ENCODE measurements around the gene TDRKH. TPM values are rescaled to one million over a fixed set of nuclear protein-coding genes. Genes with fewer than 3 reads are reported as not detected.

The TDRKH gene
- total RNA-seq, 4 donors from 2014 or later, result 3.2 to 4.9 (median 4.1) TPM

DNA sequence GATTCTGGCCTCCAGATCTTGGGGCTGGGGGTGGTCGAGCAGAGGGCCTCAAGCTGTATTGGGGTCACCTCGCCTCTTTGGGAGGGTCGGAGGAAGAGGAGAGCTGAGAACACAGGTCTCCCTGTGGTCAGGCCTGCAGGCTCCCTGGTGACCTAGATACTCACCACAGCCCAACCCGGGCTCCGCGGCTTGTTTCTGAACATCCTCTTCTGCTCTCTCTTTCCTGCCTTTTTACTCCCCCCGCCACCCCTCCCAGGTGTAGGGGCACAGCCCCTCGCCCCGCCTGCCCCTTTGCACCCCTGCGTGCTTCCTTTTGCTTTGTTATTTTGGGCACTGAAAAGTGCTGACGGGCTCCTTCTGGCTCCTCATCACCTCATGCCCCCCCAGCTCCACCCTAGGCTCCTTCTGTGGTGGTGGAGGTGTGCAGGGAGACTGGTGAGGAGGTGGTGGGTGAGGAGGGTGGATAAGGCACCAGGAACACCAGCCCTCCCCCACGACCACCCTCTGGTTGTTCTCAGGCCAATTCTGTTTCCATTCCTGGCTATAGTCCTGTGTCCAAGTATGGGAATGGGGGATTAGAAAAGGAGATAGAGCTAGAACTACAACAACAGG, 25.5 kb upstream of the TDRKH start:
- DNase-seq (ENCODE audit: low spot score) (no peak), ATAC-seq (ENCODE audit: low FRiP score) (no peak)

GRCh38 chr1:151814971-151815545, 24.8 kb upstream of the TDRKH start:
- TF ChIP-seq, protein P1, sequence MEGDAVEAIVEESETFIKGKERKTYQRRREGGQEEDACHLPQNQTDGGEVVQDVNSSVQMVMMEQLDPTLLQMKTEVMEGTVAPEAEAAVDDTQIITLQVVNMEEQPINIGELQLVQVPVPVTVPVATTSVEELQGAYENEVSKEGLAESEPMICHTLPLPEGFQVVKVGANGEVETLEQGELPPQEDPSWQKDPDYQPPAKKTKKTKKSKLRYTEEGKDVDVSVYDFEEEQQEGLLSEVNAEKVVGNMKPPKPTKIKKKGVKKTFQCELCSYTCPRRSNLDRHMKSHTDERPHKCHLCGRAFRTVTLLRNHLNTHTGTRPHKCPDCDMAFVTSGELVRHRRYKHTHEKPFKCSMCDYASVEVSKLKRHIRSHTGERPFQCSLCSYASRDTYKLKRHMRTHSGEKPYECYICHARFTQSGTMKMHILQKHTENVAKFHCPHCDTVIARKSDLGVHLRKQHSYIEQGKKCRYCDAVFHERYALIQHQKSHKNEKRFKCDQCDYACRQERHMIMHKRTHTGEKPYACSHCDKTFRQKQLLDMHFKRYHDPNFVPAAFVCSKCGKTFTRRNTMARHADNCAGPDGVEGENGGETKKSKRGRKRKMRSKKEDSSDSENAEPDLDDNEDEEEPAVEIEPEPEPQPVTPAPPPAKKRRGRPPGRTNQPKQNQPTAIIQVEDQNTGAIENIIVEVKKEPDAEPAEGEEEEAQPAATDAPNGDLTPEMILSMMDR (IDR thresholded peaks at IDR 0.05), result no peak
- DNase-seq (ENCODE audit: low spot score), result no peak
- no peak for ATAC-seq (ENCODE audit: low FRiP score)

More for the DNA sequence above, 25.5 kb upstream of the TDRKH start:
- TF ChIP-seq, protein P1 (IDR thresholded peaks at IDR 0.05), result no peak

- ATAC-seq (ENCODE audit: low FRiP score) (no peak), DNase-seq (ENCODE audit: low spot score) (no peak)
- TF ChIP-seq, protein P1 (IDR thresholded peaks at IDR 0.05), result no peak
These were observed 24.1 kb upstream of the TDRKH start for GRCh38 chr1:151814426-151814825.

DNA sequence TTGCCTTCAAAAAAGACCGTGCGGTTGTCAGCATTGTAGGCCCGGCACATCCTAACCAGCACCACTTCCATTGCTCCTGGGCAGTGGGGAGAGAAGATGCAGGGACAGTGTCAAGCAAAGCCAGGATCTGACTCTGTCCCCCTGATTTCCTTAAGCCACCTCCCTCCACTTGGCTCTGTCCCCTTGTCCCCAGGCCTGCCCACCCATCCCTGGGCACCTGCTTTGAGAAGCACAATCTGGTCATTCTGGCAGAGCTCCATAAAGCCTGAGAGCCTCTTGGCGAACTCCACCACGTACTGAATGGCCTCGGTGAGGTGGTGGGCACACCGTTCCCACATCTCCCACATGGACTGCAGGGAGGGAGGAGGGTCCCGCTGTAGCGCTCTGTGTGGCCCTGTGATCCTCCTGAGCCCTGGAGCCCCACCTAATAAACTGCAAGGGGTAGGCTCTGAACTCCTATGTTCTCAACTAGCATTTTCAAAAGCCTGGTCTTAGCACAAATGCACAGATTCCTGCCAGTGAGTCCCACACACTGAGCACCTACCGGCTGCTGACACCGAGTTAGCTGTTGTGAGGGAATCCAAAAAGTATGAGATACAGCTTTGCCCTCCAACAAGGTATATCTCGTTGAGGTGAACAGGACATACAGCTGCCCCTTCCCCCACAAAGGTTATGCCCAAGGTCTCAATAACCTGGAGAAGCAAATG, 23.1 kb upstream of the TDRKH start:
- TF ChIP-seq, protein P1 (IDR thresholded peaks at IDR 0.05), result no peak
- DNase-seq (ENCODE audit: low spot score) (no peak), ATAC-seq (ENCODE audit: low FRiP score) (no peak)

GRCh38 chr1:151811181-151811580, 20.9 kb upstream of the TDRKH start:
- DNase-seq (ENCODE audit: low spot score) (no peak), ATAC-seq (ENCODE audit: low FRiP score) (no peak)
- TF ChIP-seq, protein P1 (IDR thresholded peaks at IDR 0.05), result no peak

DNA sequence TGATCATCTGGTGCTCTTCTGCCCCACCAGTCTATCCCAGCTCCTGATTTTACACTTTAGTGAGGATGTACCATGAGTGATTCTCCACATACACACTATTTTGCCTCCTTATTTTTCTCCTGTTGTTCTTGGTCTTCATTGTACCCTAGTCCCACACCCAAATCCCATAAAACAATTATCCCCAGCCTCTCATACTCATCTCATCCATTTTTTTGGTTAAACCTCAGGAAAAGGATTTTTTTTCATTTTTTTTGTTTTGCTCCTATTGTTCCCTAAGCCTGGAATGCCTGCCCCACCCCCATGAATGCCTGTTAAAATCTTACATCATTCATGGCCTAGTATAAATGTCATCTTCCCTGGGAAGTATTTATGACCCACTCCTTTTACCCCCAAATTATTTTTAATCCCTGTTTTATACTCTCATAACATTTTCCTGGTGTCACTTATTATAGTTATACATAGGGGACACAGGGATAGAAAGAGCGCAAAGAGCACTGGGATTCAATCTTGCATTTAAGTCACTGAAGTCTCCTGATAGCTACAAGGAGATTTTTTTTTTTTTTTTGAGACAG, 19.8 kb upstream of the TDRKH start:
- ATAC-seq (ENCODE audit: low FRiP score), result no peak
- TF ChIP-seq, protein P1 (IDR thresholded peaks at IDR 0.05), result no peak
- no peak for DNase-seq (ENCODE audit: low spot score)
